ENCODE measurements around the gene ULK3.
A peak's percentile ranks its signal among the peaks of the same experiment; 100 is the strongest.
"Not testable (repeated sequence)": the region's sequence is repeated elsewhere in the genome, so short reads cannot be mapped to it uniquely, and the experiment has no call there.

ULK3 gene

GRCh38 chr15:74842581-74843444, at the start of gene ULK3:
Gene ULK3 (minus strand): TSS chr15:74843156. CDS start chr15:74843105, 51 bp downstream.
- Histone ChIP-seq H3K27ac (ENCODE audit: low read depth in 2 of 2, low read length in 2 of 2) (peak within 1 kb of the TSS; percentile 85 to 90), H3K4me3 (ENCODE audit: low read length in 2 of 2) (peak within 1 kb of the TSS; percentile 88 to 90), H3K9me3 (ENCODE audit: control insufficient read depth in 2 of 2, low read length in 2 of 2) (no peaks in the 10 kb centered on the region), H3K36me3 (ENCODE audit: control insufficient read depth in 2 of 2, insufficient read depth in 2 of 2, low read length in 2 of 2) (peaks cover 30 to 58% of the 10 kb centered on the region in 2 donors), H3K4me1 (ENCODE audit: control insufficient read depth in 2 of 2, insufficient read depth in 2 of 2, low read length in 2 of 2) (peaks cover 23 to 27% of the 10 kb centered on the region in 2 donors), H3K9ac (ENCODE audit: low read depth in 1 of 2, low read length in 2 of 2) (peak within 1 kb of the TSS; percentile 80 to 91), H3K27me3 (ENCODE audit: control insufficient read depth in 2 of 2, insufficient read depth in 2 of 2, low read length in 2 of 2) (no peaks in the 10 kb centered on the region)

- Histone ChIP-seq H3K4me1 (ENCODE audit: control insufficient read depth in 2 of 2, insufficient read depth in 2 of 2, low read length in 2 of 2) (peaks cover 40% of the 10 kb centered on the region in 2 donors), H3K27me3 (ENCODE audit: control insufficient read depth in 2 of 2, insufficient read depth in 2 of 2, low read length in 2 of 2) (no peaks in the 10 kb centered on the region), H3K27ac (ENCODE audit: low read depth in 2 of 2, low read length in 2 of 2) (peak overlapping the region in 1 of 2 donors; percentile 86), H3K9me3 (ENCODE audit: control insufficient read depth in 2 of 2, low read length in 2 of 2) (no peaks in the 10 kb centered on the region), H3K9ac (ENCODE audit: low read depth in 1 of 2, low read length in 2 of 2) (no peak overlapping the region), H3K36me3 (ENCODE audit: control insufficient read depth in 2 of 2, insufficient read depth in 2 of 2, low read length in 2 of 2) (peaks cover 7 to 21% of the 10 kb centered on the region in 2 donors), H3K4me3 (ENCODE audit: low read length in 2 of 2) (no peak overlapping the region)
These were observed 49.4 kb upstream of the ULK3 start for GRCh38 chr15:74892313-74892712.

GRCh38 chr15:74891469-74891868, 48.5 kb upstream of the ULK3 start:
- H3K27ac ChIP-seq (ENCODE audit: low read depth in 2 of 2, low read length in 2 of 2), result peak overlapping the region; percentile 63 to 86
- H3K9ac ChIP-seq (ENCODE audit: low read depth in 1 of 2, low read length in 2 of 2), result no peak overlapping the region
- H3K9me3 ChIP-seq (ENCODE audit: control insufficient read depth in 2 of 2, low read length in 2 of 2), result no peaks in the 10 kb centered on the region
- H3K4me3 ChIP-seq (ENCODE audit: low read length in 2 of 2), result peak overlapping the region in 1 of 2 donors; percentile 95
- H3K27me3 ChIP-seq (ENCODE audit: control insufficient read depth in 2 of 2, insufficient read depth in 2 of 2, low read length in 2 of 2), result no peaks in the 10 kb centered on the region
- peaks cover 40% of the 10 kb centered on the region in 2 donors for H3K4me1 ChIP-seq (ENCODE audit: control insufficient read depth in 2 of 2, insufficient read depth in 2 of 2, low read length in 2 of 2)
- H3K36me3 ChIP-seq (ENCODE audit: control insufficient read depth in 2 of 2, insufficient read depth in 2 of 2, low read length in 2 of 2), result peaks cover 4 to 17% of the 10 kb centered on the region in 2 donors

- Histone ChIP-seq H3K9ac (ENCODE audit: low read depth in 1 of 2, low read length in 2 of 2) (peak overlapping the region; percentile 85), H3K27ac (ENCODE audit: low read depth in 2 of 2, low read length in 2 of 2) (peak overlapping the region; percentile 51 to 86), H3K27me3 (ENCODE audit: control insufficient read depth in 2 of 2, insufficient read depth in 2 of 2, low read length in 2 of 2) (no peaks in the 10 kb centered on the region), H3K4me3 (ENCODE audit: low read length in 2 of 2) (peak overlapping the region; percentile 84 to 95), H3K36me3 (ENCODE audit: control insufficient read depth in 2 of 2, insufficient read depth in 2 of 2, low read length in 2 of 2) (peaks cover 0 to 9% of the 10 kb centered on the region in 2 donors), H3K4me1 (ENCODE audit: control insufficient read depth in 2 of 2, insufficient read depth in 2 of 2, low read length in 2 of 2) (peaks cover 40% of the 10 kb centered on the region in 2 donors), H3K9me3 (ENCODE audit: control insufficient read depth in 2 of 2, low read length in 2 of 2) (no peaks in the 10 kb centered on the region)
These were observed 47.7 kb upstream of the ULK3 start for GRCh38 chr15:74890665-74890960.

GRCh38 chr15:74889883-74890664, 47.1 kb upstream of the ULK3 start, which contains the start of gene MPI:
Gene MPI (plus strand): TSS chr15:74890042. CDS start chr15:74890074, 32 bp downstream.
- Histone ChIP-seq H3K4me1 (ENCODE audit: control insufficient read depth in 2 of 2, insufficient read depth in 2 of 2, low read length in 2 of 2) (peaks cover 40% of the 10 kb centered on the region in 2 donors), H3K27me3 (ENCODE audit: control insufficient read depth in 2 of 2, insufficient read depth in 2 of 2, low read length in 2 of 2) (no peaks in the 10 kb centered on the region), H3K9ac (ENCODE audit: low read depth in 1 of 2, low read length in 2 of 2) (peak within 1 kb of the TSS; percentile 85), H3K27ac (ENCODE audit: low read depth in 2 of 2, low read length in 2 of 2) (peak within 1 kb of the TSS; percentile 51 to 86), H3K4me3 (ENCODE audit: low read length in 2 of 2) (peak within 1 kb of the TSS; percentile 84 to 95), H3K36me3 (ENCODE audit: control insufficient read depth in 2 of 2, insufficient read depth in 2 of 2, low read length in 2 of 2) (peaks cover 0 to 9% of the 10 kb centered on the region in 2 donors), H3K9me3 (ENCODE audit: control insufficient read depth in 2 of 2, low read length in 2 of 2) (no peaks in the 10 kb centered on the region)

- peaks cover 40% of the 10 kb centered on the region in 2 donors for H3K4me1 ChIP-seq (ENCODE audit: control insufficient read depth in 2 of 2, insufficient read depth in 2 of 2, low read length in 2 of 2)
- peak overlapping the region; percentile 85 for H3K9ac ChIP-seq (ENCODE audit: low read depth in 1 of 2, low read length in 2 of 2)
- peak overlapping the region; percentile 84 to 95 for H3K4me3 ChIP-seq (ENCODE audit: low read length in 2 of 2)
- no peaks in the 10 kb centered on the region for H3K9me3 ChIP-seq (ENCODE audit: control insufficient read depth in 2 of 2, low read length in 2 of 2)
- H3K27ac ChIP-seq (ENCODE audit: low read depth in 2 of 2, low read length in 2 of 2), result peak overlapping the region; percentile 51 to 86
- H3K36me3 ChIP-seq (ENCODE audit: control insufficient read depth in 2 of 2, insufficient read depth in 2 of 2, low read length in 2 of 2), result peaks cover 0 to 9% of the 10 kb centered on the region in 2 donors
- no peaks in the 10 kb centered on the region for H3K27me3 ChIP-seq (ENCODE audit: control insufficient read depth in 2 of 2, insufficient read depth in 2 of 2, low read length in 2 of 2)
These were observed 46.5 kb upstream of the ULK3 start for GRCh38 chr15:74889390-74889882.

GRCh38 chr15:74888716-74889115, 45.8 kb upstream of the ULK3 start:
- no peak overlapping the region for H3K4me3 ChIP-seq (ENCODE audit: low read length in 2 of 2)
- no peak overlapping the region for H3K9ac ChIP-seq (ENCODE audit: low read depth in 1 of 2, low read length in 2 of 2)
- H3K27ac ChIP-seq (ENCODE audit: low read depth in 2 of 2, low read length in 2 of 2), result no peak overlapping the region

GRCh38 chr15:74887537-74888193, 44.7 kb upstream of the ULK3 start:
- H3K36me3 ChIP-seq (ENCODE audit: control insufficient read depth in 2 of 2, insufficient read depth in 2 of 2, low read length in 2 of 2); H3K27me3 ChIP-seq (ENCODE audit: control insufficient read depth in 2 of 2, insufficient read depth in 2 of 2, low read length in 2 of 2); H3K9ac ChIP-seq (ENCODE audit: low read depth in 1 of 2, low read length in 2 of 2); H3K4me3 ChIP-seq (ENCODE audit: low read length in 2 of 2); H3K27ac ChIP-seq (ENCODE audit: low read depth in 2 of 2, low read length in 2 of 2); H3K9me3 ChIP-seq (ENCODE audit: control insufficient read depth in 2 of 2, low read length in 2 of 2): not testable (repeated sequence)
- H3K4me1 ChIP-seq (ENCODE audit: control insufficient read depth in 2 of 2, insufficient read depth in 2 of 2, low read length in 2 of 2), result peaks cover 29 to 35% of the 10 kb centered on the region in 2 donors

More at GRCh38 chr15:74888716-74889115, 45.8 kb upstream of the ULK3 start:
- Histone ChIP-seq H3K36me3 (ENCODE audit: control insufficient read depth in 2 of 2, insufficient read depth in 2 of 2, low read length in 2 of 2) (peaks cover 0 to 9% of the 10 kb centered on the region in 2 donors), H3K9me3 (ENCODE audit: control insufficient read depth in 2 of 2, low read length in 2 of 2) (no peaks in the 10 kb centered on the region), H3K27me3 (ENCODE audit: control insufficient read depth in 2 of 2, insufficient read depth in 2 of 2, low read length in 2 of 2) (no peaks in the 10 kb centered on the region), H3K4me1 (ENCODE audit: control insufficient read depth in 2 of 2, insufficient read depth in 2 of 2, low read length in 2 of 2) (peaks cover 39 to 40% of the 10 kb centered on the region in 2 donors)

- no peaks in the 10 kb centered on the region for H3K9me3 ChIP-seq (ENCODE audit: control insufficient read depth in 2 of 2, low read length in 2 of 2)
- no peak overlapping the region for H3K27ac ChIP-seq (ENCODE audit: low read depth in 2 of 2, low read length in 2 of 2)
- H3K4me3 ChIP-seq (ENCODE audit: low read length in 2 of 2), result no peak overlapping the region
- peaks cover 7 to 15% of the 10 kb centered on the region in 2 donors for H3K4me1 ChIP-seq (ENCODE audit: control insufficient read depth in 2 of 2, insufficient read depth in 2 of 2, low read length in 2 of 2)
- no peaks in the 10 kb centered on the region for H3K36me3 ChIP-seq (ENCODE audit: control insufficient read depth in 2 of 2, insufficient read depth in 2 of 2, low read length in 2 of 2)
- no peaks in the 10 kb centered on the region for H3K27me3 ChIP-seq (ENCODE audit: control insufficient read depth in 2 of 2, insufficient read depth in 2 of 2, low read length in 2 of 2)
- H3K9ac ChIP-seq (ENCODE audit: low read depth in 1 of 2, low read length in 2 of 2), result no peak overlapping the region
These were observed 42.5 kb upstream of the ULK3 start for GRCh38 chr15:74885461-74885860.

Data from mucosa of rectum (tissue), 2 donors.